SJCRH30 (cell line): ENCODE data around the gene CORO2B. TPM values are rescaled to one million over a fixed set of nuclear protein-coding genes. Genes with fewer than 3 reads are reported as not detected.
A peak's percentile ranks its signal among the peaks of the same experiment; 100 is the strongest.

Experiments
- DNase-seq, 2 experiments: peaks; one replicate each; pipeline ENCODE4 v3.0.0-alpha.2; 2015 to 2020
- H3K27ac ChIP-seq: fragments of 250-450 bp; sonication (Bioruptor Pico); 2 replicates; pipeline ENCODE4 v1.5.1; 2020; ENCODE audit warnings: mild to moderate bottlenecking, moderate library complexity
- H3K27me3 ChIP-seq: fragments of 250-450 bp; sonication (Bioruptor Pico); 2 replicates; pipeline ENCODE4 v1.5.1; 2020; ENCODE audit warnings: mild to moderate bottlenecking, moderate library complexity
- H3K36me3 ChIP-seq: fragments of 250-450 bp; sonication (Bioruptor Pico); 2 replicates; pipeline ENCODE4 v1.5.1; 2020; ENCODE audit warnings: mild to moderate bottlenecking, moderate library complexity
- H3K4me1 ChIP-seq: fragments of 250-450 bp; sonication (Bioruptor Pico); 2 replicates; pipeline ENCODE4 v1.5.1; 2020; ENCODE audit warnings: mild to moderate bottlenecking, moderate library complexity
- H3K4me3 ChIP-seq: fragments of 250-450 bp; sonication (Bioruptor Pico); 2 replicates; pipeline ENCODE4 v1.5.1; 2020; ENCODE audit warnings: mild to moderate bottlenecking, moderate library complexity
- H3K9me3 ChIP-seq: fragments of 250-450 bp; sonication (Bioruptor Pico); replicated peaks from 2 replicates; pipeline ENCODE4 v1.5.1; 2020; ENCODE audit warnings: mild to moderate bottlenecking, moderate library complexity
- total RNA-seq: library from RNA; depleted of rRNA; stranded (reverse); fragments of >200 nt; shearing (Covaris generic); gene quantifications from 2 replicates; pipeline ENCODE4 v1.2.3, GENCODE V29; 2014

CORO2B gene
- total RNA-seq, 1 experiment from 2014 or later: not detected

DNA sequence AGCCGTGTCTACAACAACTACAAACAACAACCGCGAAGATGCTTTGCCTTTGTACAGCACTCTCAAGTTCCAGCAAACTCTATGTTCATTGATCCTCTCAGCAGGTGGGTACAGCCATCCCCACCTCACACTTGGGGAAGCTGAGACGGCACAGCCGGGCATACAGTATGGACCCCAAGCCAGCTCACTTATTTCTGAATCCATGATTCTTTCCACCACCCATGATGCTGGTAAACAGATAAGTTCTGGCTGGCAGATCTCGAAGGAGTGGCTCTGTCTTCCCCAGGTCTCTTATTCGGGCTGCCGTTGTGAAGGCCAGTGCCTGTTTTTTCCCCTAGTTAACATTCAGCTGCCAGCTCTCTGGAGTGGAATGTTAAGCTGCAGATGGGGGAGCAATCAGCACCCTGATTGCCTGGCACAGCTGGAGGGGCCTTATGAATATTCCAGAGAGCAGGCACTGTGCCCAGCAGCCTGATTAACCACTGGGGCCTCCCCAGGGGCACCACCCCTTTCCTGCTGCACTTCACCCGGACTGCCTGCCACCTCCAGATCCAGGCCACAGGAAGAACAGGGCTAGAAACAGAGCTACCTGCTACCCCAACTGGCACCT, 73.2 kb downstream of the CORO2B start:
- no peak overlapping the region for H3K4me3 ChIP-seq
- no peak overlapping the region for H3K27ac ChIP-seq
- no peaks in the 10 kb centered on the region for H3K9me3 ChIP-seq
- H3K4me1 ChIP-seq: peaks cover 12% of the 10 kb centered on the region
- DNase-seq: peak; percentile 55 to 64
- no peaks in the 10 kb centered on the region for H3K27me3 ChIP-seq
- no peaks in the 10 kb centered on the region for H3K36me3 ChIP-seq

DNA sequence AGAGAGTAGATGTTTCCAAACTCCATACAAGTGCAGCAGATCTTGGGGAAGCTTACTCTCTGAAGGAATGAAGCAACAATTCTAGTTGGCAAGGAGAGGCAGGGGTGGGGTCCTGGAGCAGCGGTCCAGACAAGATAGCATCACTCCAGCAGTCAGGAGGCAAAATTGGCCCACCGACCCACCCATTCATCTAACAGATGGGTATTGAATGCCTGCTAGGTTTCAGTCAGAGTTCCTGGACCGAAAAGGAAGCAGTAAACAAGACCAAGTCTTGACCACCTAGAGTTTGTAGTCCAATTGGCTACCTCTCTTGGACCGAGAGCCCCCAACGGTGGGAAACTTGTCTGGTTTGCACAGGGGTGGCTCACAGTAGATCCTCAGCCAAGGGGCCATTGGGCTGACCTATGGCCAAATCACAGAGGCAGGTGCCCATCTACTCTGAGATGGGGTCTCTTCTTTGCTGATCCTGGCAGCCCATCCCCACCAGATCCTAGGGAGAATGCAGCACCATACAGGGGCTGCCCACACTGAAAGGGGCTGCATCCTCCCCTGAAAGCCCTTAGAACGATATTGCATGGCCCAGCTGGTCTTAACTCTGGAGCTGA, 74.3 kb downstream of the CORO2B start:
- no peak for DNase-seq
- H3K27me3 ChIP-seq: no peaks in the 10 kb centered on the region
- no peaks in the 10 kb centered on the region for H3K36me3 ChIP-seq
- H3K27ac ChIP-seq: no peak overlapping the region
- H3K4me1 ChIP-seq: peaks cover 18% of the 10 kb centered on the region
- H3K9me3 ChIP-seq: no peaks in the 10 kb centered on the region
- H3K4me3 ChIP-seq: no peak overlapping the region

- no peak overlapping the region for H3K27ac ChIP-seq
Measured at GRCh38 chr15:68653801-68654200, 75.0 kb downstream of the CORO2B start.

GRCh38 chr15:68654786-68655560, 76.2 kb downstream of the CORO2B start:
- no peak for DNase-seq
- H3K27me3 ChIP-seq: no peaks in the 10 kb centered on the region
- H3K4me1 ChIP-seq: peaks cover 24% of the 10 kb centered on the region
- H3K4me3 ChIP-seq: no peak overlapping the region
- no peaks in the 10 kb centered on the region for H3K36me3 ChIP-seq
- no peak overlapping the region for H3K27ac ChIP-seq
- no peaks in the 10 kb centered on the region for H3K9me3 ChIP-seq

More at GRCh38 chr15:68653801-68654200, 75.0 kb downstream of the CORO2B start:
- no peaks in the 10 kb centered on the region for H3K36me3 ChIP-seq
- H3K9me3 ChIP-seq: no peaks in the 10 kb centered on the region
- H3K27me3 ChIP-seq: no peaks in the 10 kb centered on the region
- no peak for DNase-seq
- no peak overlapping the region for H3K4me3 ChIP-seq
- peaks cover 24% of the 10 kb centered on the region for H3K4me1 ChIP-seq

DNA sequence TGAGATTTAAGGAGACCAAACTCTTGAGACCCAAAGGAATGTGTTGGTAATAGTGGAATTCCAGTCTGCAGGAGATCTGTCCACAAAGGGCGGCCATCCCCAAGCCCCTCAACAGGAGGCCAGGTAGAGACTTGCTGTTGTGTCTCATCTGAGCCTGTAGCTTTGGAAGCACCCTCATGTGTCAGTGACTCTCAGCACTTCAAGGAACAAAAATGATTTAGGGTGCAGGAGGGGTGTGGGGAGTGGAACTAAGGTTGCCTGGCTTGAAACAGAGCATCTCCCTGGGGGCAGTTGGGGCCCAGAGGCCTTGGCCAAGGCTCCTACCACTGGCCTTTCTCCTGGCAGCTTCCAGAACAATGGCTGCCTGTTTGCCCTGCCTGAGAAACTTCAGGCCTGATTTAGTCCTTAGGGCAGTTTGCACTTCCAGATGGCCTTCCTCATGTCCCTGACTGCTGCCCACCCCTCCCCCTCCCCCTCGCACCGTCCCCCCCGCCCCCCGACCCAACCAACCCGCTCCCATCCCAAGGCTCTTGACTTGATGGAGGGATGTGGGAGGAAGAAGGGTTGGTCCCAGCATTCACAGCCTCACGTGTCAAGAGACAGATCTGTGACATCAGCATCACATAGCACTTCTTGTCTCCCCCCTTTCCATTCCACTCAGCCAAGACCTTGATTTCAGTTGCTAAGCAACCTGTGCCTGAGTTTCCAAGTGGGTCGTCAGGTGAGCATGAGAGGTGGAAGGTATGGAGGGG, 77.1 kb downstream of the CORO2B start:
- no peak for DNase-seq
- no peak overlapping the region for H3K4me3 ChIP-seq
- no peak overlapping the region for H3K27ac ChIP-seq
- no peaks in the 10 kb centered on the region for H3K9me3 ChIP-seq
- H3K27me3 ChIP-seq: no peaks in the 10 kb centered on the region
- H3K4me1 ChIP-seq: peaks cover 24% of the 10 kb centered on the region
- no peaks in the 10 kb centered on the region for H3K36me3 ChIP-seq

DNA sequence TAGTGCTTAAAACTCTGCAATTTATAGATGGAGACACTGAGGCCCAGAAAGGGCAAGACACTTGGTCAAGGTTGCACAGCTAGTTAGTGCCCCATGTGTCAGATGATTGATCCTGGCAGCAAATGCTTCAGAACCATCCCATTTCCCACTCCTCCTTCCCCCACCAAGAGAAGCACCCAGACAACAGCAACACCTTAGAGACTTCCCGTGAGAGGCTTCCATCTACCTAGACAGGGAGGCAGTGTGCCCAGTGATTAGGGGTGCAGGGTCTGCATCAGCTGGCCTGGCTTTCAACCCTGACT, 77.6 kb downstream of the CORO2B start:
- no peak for DNase-seq
- Histone ChIP-seq H3K27ac (no peak overlapping the region), H3K27me3 (no peaks in the 10 kb centered on the region), H3K9me3 (no peaks in the 10 kb centered on the region), H3K4me3 (no peak overlapping the region), H3K36me3 (no peaks in the 10 kb centered on the region), H3K4me1 (peaks cover 24% of the 10 kb centered on the region)

DNA sequence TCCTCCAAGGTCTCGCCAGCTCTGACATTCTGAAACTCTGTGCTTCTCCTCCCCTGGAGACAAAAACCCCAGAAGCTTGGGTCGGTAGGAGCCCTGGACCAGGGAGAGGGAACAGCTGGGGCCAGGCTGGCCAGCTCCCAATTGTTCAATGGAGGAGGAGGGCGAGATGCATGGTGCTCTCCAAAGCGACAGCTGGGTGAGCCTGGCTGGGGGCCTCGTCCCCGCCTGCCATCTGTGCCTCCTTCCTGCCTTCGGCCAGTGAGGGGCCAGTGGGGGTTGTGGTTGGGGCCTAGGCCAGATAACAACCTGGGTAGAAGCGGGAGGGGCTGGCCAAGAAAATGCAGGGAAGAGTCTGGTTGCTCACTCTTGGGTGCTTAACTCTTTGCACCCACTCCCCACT, 79.4 kb downstream of the CORO2B start:
- no peaks in the 10 kb centered on the region for H3K36me3 ChIP-seq
- DNase-seq: peak; percentile 80 to 87
- no peak overlapping the region for H3K4me3 ChIP-seq
- no peaks in the 10 kb centered on the region for H3K9me3 ChIP-seq
- no peaks in the 10 kb centered on the region for H3K27me3 ChIP-seq
- H3K4me1 ChIP-seq: peaks cover 12% of the 10 kb centered on the region
- no peak overlapping the region for H3K27ac ChIP-seq

GRCh38 chr15:68658641-68659358, 80.0 kb downstream of the CORO2B start:
- H3K27me3 ChIP-seq: no peaks in the 10 kb centered on the region
- H3K4me1 ChIP-seq: peaks cover 12% of the 10 kb centered on the region
- DNase-seq: no peak
- H3K4me3 ChIP-seq: no peak overlapping the region
- H3K27ac ChIP-seq: no peak overlapping the region
- H3K9me3 ChIP-seq: no peaks in the 10 kb centered on the region
- no peaks in the 10 kb centered on the region for H3K36me3 ChIP-seq

DNA sequence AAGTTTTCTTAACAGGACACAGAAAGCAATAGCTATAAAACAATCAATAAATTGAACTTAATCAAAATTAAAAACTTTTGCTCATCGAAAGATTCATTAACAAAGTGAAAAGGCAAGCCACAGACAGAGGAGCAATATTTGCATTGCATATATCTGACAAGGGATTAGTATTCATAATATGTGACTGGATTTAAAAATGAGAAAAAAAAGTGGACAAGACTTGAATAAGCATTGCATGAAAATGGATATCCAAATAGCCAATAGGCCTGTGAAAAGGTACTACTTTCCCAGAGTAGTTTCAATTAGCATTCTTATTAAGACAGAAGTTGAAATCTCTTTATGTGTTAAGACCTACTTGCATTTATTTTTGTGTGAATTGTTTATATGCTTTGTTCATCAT, 84.7 kb downstream of the CORO2B start:
- no peaks in the 10 kb centered on the region for H3K27me3 ChIP-seq
- H3K4me1 ChIP-seq: peaks cover 2% of the 10 kb centered on the region
- H3K27ac ChIP-seq: no peak overlapping the region
- H3K36me3 ChIP-seq: no peaks in the 10 kb centered on the region
- no peak overlapping the region for H3K4me3 ChIP-seq
- no peak for DNase-seq
- no peaks in the 10 kb centered on the region for H3K9me3 ChIP-seq

- H3K9me3 ChIP-seq: no peaks in the 10 kb centered on the region
- H3K36me3 ChIP-seq: no peaks in the 10 kb centered on the region
- peak in 1 of 2 experiments; percentile 31 for DNase-seq
- H3K4me1 ChIP-seq: no peaks in the 10 kb centered on the region
- H3K27me3 ChIP-seq: no peaks in the 10 kb centered on the region
- no peak overlapping the region for H3K27ac ChIP-seq
- no peak overlapping the region for H3K4me3 ChIP-seq
Measured at GRCh38 chr15:68666120-68666811, 87.5 kb downstream of the CORO2B start.

GRCh38 chr15:68666812-68667450, 88.1 kb downstream of the CORO2B start:
- no peaks in the 10 kb centered on the region for H3K36me3 ChIP-seq
- no peak overlapping the region for H3K4me3 ChIP-seq
- H3K27ac ChIP-seq: no peak overlapping the region
- no peak for DNase-seq
- no peaks in the 10 kb centered on the region for H3K27me3 ChIP-seq
- no peaks in the 10 kb centered on the region for H3K9me3 ChIP-seq
- no peaks in the 10 kb centered on the region for H3K4me1 ChIP-seq

- Histone ChIP-seq H3K4me3 (no peak overlapping the region), H3K9me3 (no peaks in the 10 kb centered on the region), H3K36me3 (no peaks in the 10 kb centered on the region), H3K27ac (no peak overlapping the region), H3K4me1 (no peaks in the 10 kb centered on the region), H3K27me3 (no peaks in the 10 kb centered on the region)
- no peak for DNase-seq
Measured at GRCh38 chr15:68667800-68668625, 89.2 kb downstream of the CORO2B start.

GRCh38 chr15:68668926-68669600, 90.3 kb downstream of the CORO2B start:
- Histone ChIP-seq H3K36me3 (no peaks in the 10 kb centered on the region), H3K27me3 (no peaks in the 10 kb centered on the region), H3K4me3 (no peak overlapping the region), H3K4me1 (no peaks in the 10 kb centered on the region), H3K27ac (no peak overlapping the region), H3K9me3 (no peaks in the 10 kb centered on the region)
- DNase-seq: no peak
